C4-2B (cell line): ENCODE measurements around the gene DPPA3.

Experiments used
- H3K27ac ChIP-seq: fragments of 450-650 bp; 2 replicates; pipeline ENCODE4 v1.5.1; 2017
- ZFX ChIP-seq: fragments of 450-650 bp; IDR thresholded peaks from 2 replicates; pipeline ENCODE4 v1.6.1; 2017
- TF ChIP-seq, protein P1 (sequence below): fragments of 450-650 bp; conservative IDR thresholded peaks from 2 replicates; pipeline ENCODE4 v1.5.1; 2017; ENCODE audit warnings: mild to moderate bottlenecking

The DPPA3 gene

DNA sequence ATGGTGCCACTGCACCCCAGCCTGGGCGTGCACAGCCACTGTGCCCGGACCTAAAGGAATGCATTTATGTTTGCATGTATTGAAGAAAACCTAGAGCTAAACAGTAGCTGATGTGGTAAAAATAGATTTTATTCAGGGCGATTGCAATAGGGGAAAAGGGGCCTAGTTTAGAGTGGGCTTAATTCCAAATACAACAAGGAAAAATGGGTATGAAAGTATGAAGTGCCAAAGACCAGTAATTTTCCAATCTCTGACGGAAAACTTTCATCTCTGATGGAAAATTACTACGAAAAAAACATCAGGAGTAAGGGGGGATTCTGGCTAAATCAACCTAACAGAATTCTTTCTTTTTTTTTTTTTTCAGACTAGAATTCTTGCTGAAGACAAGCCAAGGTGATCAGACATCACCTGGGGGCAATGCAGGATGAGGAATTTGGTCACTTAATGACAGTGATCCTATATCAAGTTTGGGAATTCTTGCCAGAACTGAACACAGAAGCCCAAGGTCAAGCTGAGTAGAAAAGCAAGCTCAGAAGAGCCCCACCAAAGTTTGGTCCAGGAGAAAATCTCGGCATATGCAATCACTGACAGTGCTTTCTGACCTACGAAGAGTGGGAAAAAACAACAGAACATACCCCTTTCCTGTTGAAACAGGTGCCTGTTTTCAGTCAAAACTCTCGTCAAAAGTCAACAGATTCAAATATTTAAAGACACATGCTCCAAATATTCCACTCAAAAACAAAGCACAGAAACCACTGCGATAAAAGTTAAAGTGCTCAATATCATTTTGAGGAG is 31.8 kb upstream of the DPPA3 start:
- no peak overlapping the region for H3K27ac ChIP-seq
- no peak for TF ChIP-seq ZFX
- TF ChIP-seq, protein P1, sequence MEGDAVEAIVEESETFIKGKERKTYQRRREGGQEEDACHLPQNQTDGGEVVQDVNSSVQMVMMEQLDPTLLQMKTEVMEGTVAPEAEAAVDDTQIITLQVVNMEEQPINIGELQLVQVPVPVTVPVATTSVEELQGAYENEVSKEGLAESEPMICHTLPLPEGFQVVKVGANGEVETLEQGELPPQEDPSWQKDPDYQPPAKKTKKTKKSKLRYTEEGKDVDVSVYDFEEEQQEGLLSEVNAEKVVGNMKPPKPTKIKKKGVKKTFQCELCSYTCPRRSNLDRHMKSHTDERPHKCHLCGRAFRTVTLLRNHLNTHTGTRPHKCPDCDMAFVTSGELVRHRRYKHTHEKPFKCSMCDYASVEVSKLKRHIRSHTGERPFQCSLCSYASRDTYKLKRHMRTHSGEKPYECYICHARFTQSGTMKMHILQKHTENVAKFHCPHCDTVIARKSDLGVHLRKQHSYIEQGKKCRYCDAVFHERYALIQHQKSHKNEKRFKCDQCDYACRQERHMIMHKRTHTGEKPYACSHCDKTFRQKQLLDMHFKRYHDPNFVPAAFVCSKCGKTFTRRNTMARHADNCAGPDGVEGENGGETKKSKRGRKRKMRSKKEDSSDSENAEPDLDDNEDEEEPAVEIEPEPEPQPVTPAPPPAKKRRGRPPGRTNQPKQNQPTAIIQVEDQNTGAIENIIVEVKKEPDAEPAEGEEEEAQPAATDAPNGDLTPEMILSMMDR, result no peak

DNA sequence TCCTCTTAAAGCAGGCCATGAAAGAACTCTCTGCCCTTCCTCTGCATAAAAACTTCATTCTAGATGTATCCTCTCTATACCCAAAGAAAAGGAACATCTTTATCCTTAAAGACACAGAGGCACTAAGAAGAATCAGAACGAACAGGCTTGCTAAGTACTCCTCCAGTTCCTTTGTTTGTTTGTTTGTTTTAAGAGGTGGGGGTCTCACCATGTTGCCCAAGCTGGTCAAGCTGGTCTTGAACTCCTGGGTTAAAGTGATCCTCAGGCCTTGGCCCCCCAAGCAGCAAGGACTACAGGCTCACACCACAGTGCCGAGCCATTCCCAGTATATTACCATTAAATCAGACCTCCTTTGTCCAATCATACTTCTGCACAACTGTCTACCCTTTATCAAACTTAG is 29.7 kb upstream of the DPPA3 start:
- no peak overlapping the region for H3K27ac ChIP-seq
- TF ChIP-seq, protein P1, result no peak
- no peak for TF ChIP-seq ZFX

DNA sequence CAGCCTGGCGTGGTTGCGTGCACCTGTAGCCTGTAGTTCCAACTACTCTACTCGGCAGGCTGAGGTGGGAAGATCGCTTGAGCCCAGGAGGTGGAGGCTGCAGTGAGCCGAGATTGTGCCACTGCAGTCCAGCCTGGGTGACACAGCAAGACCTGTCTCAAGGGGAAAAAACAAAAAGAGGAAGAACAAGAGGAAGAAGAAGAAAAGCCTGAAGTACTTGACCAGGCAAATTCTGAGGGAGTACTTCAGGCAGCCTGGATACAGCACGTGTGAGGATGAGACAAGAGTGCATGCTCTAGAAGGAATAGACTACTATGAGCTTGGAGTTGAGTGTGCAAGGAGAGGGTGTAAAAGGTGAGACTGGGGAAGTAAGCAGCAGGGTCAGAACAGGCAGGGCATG is 17.4 kb upstream of the DPPA3 start:
- no peak overlapping the region for H3K27ac ChIP-seq
- no peak for TF ChIP-seq ZFX
- TF ChIP-seq, protein P1, result no peak

DNA sequence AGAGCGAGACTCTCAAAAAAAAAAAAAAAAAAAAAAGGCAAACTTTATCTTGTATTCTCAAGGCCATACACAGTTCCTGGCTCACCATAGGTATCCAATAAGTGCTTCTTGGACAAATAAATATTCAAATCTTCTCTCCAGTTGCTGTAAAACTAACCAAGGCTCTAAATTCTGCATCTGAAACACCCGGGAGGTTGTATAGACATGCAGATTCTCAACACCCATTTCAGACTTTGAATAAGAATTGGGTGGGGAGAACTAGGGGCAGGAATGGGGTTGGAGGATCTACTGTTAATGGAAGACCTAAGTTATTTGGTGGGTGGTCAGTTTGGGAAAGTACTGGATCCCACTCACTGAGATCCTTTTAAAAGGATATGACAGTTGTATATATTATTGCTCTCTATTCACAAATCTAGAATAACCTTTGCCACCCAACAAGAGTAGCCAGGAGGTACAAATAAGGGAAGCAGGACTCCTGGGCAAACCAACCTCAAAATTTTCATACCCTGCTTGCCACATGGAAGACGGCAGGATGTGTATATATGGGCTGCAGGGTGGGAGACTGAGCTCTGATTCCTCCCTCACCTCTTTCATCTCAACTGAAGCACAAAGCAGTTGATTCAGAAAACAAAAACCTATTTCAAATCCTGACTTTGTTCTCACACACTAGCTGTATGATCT is 16.5 kb upstream of the DPPA3 start:
- TF ChIP-seq ZFX, result no peak
- TF ChIP-seq, protein P1, result no peak
- H3K27ac ChIP-seq, result no peak overlapping the region

DNA sequence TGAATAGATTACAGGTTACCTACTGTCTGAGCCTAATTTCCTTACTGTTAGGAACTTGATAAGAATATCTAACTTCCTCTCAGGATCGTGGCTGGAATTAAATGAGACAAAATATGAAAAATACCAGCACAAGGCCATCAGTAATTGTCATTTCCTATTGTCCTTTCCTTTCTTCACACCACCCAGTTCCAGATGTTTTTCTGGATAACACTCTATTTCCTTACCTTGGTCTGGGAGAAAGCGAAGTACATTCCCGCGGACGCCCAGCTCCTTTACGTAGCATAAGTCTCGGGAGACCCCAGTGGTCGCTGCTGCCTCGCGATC is 16.0 kb upstream of the DPPA3 start:
- TF ChIP-seq ZFX, result no peak
- no peak overlapping the region for H3K27ac ChIP-seq

DNA sequence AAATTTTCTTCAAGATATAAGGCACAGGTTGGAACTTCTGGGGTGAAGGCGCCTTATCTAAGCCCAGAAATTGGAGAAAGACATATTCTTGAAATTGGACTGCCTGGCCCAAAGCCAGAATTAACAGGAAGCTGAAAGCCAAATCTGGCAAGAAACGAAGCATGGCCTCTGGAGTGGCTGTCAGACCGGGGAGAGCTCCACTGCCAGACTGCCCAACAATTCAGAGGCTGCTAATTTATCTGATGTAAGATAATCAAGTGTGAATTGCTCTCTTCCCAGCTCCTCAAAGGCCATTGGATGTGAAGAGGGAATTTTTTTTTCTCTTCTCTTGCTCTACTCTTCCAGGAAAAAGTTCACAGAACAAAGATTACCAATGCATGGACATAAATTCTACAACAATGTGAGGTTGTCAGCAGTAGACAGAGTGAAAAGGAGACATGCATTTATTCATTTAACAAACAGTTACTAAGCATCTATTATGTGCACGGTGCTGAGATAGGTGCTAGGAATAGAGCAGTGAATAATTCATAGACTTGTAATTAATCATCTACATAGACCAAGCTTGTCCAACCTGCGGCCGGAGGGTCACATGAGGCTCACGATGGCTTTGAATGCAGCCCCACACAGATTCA is 15.6 kb upstream of the DPPA3 start, which contains the start of gene GDF3:
GDF3 (minus strand) TSS at position 210 of the 632 bp plus-strand sequence; CDS start at position 163, 47 bp downstream.
- H3K27ac ChIP-seq, result no peak within 1 kb of the TSS
- TF ChIP-seq ZFX, result no peak
- TF ChIP-seq, protein P1, result no peak

DNA sequence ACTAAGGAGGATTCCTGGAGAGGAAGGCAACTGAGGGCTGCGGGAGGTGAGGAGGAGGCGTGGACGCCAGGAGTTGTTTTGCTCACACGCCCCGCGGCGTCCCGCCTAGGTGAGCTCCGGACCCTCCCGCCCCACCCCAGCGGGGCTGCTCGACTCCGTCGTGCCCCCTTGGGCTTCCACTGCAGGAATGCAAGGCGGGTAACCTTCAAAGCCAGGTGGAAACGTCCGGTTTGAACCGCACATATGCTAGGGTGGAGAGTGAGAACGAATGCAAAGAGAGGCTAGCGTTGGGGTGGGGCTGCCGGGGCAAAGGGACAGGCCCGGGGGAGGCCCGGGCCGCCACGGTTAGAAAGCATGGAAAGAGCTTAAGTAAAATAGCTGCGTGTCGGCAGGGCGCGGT is 5.4 kb upstream of the DPPA3 start:
- TF ChIP-seq ZFX, result no peak
- TF ChIP-seq, protein P1, result no peak

More for the DNA sequence above, 5.4 kb upstream of the DPPA3 start:
- H3K27ac ChIP-seq, result peak overlapping the region; percentile 48; the same call in 1 of the 2 replicates
